Psoas muscle (tissue), 8 donors: ENCODE results near the gene ZNF764. TPM values are rescaled to one million over a fixed set of nuclear protein-coding genes. Genes with fewer than 3 reads are reported as not detected.
A peak's percentile ranks its signal among the peaks of the same experiment; 100 is the strongest.
"Not testable (repeated sequence)": the region's sequence is repeated elsewhere in the genome, so short reads cannot be mapped to it uniquely, and the experiment has no call there.

Experiments
- ATAC-seq, 4 donors: fragments of 200-7000 bp; cut with Tn5 transposase; one replicate each; pipeline ENCODE4 v1.9.1; 2020; ENCODE audit warnings: moderate library complexity in 3 of 4, mild to moderate bottlenecking in 2 of 4
- DNase-seq, 2 donors: peaks; one replicate each; pipeline ENCODE4 v3.0.0-alpha.2; 2020
- H3K27ac ChIP-seq: fragments of 200-600 bp; one replicate; pipeline ENCODE4 v1.8.0; 2022
- H3K27me3 ChIP-seq, 3 donors: fragments of 200-600 bp in 1 of 3; one replicate each; pipeline versions ENCODE4 v1.6.1 to v1.8.0; 2013 to 2022; ENCODE audit warnings: low read length in 2 of 3, mild to moderate bottlenecking in 2 of 3, moderate library complexity in 1 of 3; ENCODE audit not compliant: insufficient read depth in 3 of 3
- H3K36me3 ChIP-seq, 2 donors: fragments of 200-600 bp in 1 of 2; one replicate each; pipeline versions ENCODE4 v1.6.1 to v1.8.0; 2013 to 2022; ENCODE audit warnings: low read depth in 1 of 2, mild to moderate bottlenecking in 1 of 2, moderate library complexity in 1 of 2; ENCODE audit not compliant: insufficient read depth in 1 of 2
- H3K4me1 ChIP-seq: fragments of 200-600 bp; one replicate; pipeline ENCODE4 v1.8.0; 2022
- H3K4me3 ChIP-seq: fragments of 200-600 bp; one replicate; pipeline ENCODE4 v1.8.0; 2022; ENCODE audit warnings: mild to moderate bottlenecking
- H3K9me3 ChIP-seq: fragments of 200-600 bp; one replicate; pipeline ENCODE4 v1.8.0; 2022
- WGBS, 3 donors: extraction: QIAGEN DNeasy Blood & Tissue Kit; methylation state at CpG; one replicate each; pipeline versions ENCODE4 v1.1.6 to v1.1.7; 2013; 5-methylcytosine and 5-hydroxymethylcytosine counted together
- intact Hi-C, 2 donors: fragments of 100-400 bp; cut with DNase I; formaldehyde crosslinking; loops; one replicate each; pipeline versions ENCODE4 v1.11.0 to v1.14.2; 2022
- polyA plus RNA-seq, 3 donors: library from polyadenylated mRNA; stranded (reverse); fragments of 200-250 nt; gene quantifications; one replicate each; pipeline ENCODE4 v1.2.3, GENCODE V29; 2013
- total RNA-seq, 4 donors: library from RNA; stranded (reverse); fragmentation: NEBNext Ultra II Directional in 2 of 4; extraction: Animal tissue kit (Norgen Biotek cat#: 25700) in 2 of 4; gene quantifications; one replicate each; pipeline versions ENCODE4 v1.2.1 to v1.2.4, GENCODE V29; 2021 to 2023
- TF ChIP-seq, protein P1 (sequence below): fragments of 200-600 bp; IDR thresholded peaks from one replicate; pipeline ENCODE4 v1.8.0; 2022; ENCODE audit warnings: antibody characterized with exemption
- donor health status: healthy with polysubstance abuse.
- donor health status: DM: no; HTN: no; CAD: no; lungs with moderate emphysema.
- donor health status: Bipolar disorder and iron deficiency.
- donor health status: healthy.
- donor health status: DM: yes; HTN: yes; CAD: no.
- donor health status: DM: no; HTN: no; CAD: no.
- donor health status: DM: no; HTN: no; CAD: no.
- donor health status: DM: yes; HTN: yes; CAD: no.

The ZNF764 gene
- total and polyA plus RNA-seq, 7 donors: 1.9 to 8.7 (median 5.1) TPM

DNA sequence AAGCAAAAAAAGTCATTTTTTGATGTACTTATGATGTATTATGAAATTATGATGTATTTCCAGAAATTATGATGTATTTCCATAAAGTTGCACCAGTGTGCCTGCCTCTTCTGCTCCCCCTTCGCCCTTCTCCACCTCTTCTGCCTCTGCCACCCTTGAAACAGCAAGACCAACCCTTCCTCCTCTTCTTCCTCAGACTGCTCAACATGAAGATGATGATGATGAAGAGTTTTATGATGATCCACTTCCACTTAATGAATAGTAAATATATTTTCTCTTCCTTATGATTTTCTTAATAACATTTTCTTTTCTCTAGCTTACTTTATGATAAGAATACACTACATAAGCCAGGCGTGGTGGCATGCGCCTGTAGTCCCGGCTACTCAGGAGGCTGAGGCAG lies 34.7 kb upstream of the ZNF764 start:
- intact Hi-C loops: no loop called here
- TF ChIP-seq, protein P1, sequence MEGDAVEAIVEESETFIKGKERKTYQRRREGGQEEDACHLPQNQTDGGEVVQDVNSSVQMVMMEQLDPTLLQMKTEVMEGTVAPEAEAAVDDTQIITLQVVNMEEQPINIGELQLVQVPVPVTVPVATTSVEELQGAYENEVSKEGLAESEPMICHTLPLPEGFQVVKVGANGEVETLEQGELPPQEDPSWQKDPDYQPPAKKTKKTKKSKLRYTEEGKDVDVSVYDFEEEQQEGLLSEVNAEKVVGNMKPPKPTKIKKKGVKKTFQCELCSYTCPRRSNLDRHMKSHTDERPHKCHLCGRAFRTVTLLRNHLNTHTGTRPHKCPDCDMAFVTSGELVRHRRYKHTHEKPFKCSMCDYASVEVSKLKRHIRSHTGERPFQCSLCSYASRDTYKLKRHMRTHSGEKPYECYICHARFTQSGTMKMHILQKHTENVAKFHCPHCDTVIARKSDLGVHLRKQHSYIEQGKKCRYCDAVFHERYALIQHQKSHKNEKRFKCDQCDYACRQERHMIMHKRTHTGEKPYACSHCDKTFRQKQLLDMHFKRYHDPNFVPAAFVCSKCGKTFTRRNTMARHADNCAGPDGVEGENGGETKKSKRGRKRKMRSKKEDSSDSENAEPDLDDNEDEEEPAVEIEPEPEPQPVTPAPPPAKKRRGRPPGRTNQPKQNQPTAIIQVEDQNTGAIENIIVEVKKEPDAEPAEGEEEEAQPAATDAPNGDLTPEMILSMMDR: no peak
- ATAC-seq (no peak), DNase-seq (no peak)
- Histone ChIP-seq H3K36me3 (peaks cover 0 to 4% of the 10 kb centered on the region in 2 donors), H3K4me3 (no peak overlapping the region), H3K27me3 (no peaks in the 10 kb centered on the region), H3K9me3 (no peaks in the 10 kb centered on the region), H3K27ac (no peak overlapping the region), H3K4me1 (no peaks in the 10 kb centered on the region)
- 95 to 98% (median 97%) methylated on average over 4 of the region's 4 CpGs for WGBS, 3 donors

- WGBS, 3 donors: 96% methylated on average over 9 of the region's 9 CpGs
- H3K27ac ChIP-seq, intact Hi-C loops, DNase-seq, H3K27me3 ChIP-seq, H3K4me1 ChIP-seq, H3K9me3 ChIP-seq, H3K36me3 ChIP-seq, H3K4me3 ChIP-seq, ATAC-seq: not testable (repeated sequence)
Measured at GRCh38 chr16:30590869-30591268, 32.7 kb upstream of the ZNF764 start.

GRCh38 chr16:30589582-30589981 lies 31.4 kb upstream of the ZNF764 start:
- WGBS, 3 donors: 94 to 98% (median 95%) methylated on average over 2 of the region's 2 CpGs
- H3K36me3 ChIP-seq, H3K27ac ChIP-seq, DNase-seq, H3K27me3 ChIP-seq, H3K4me3 ChIP-seq, ATAC-seq, H3K4me1 ChIP-seq, H3K9me3 ChIP-seq: not testable (repeated sequence)
- intact Hi-C loops: loop anchor here in 1 of 2 donors (5.0 kb wide), 1 partner anchor 43 kb away; no protein-coding TSS in a partner anchor

DNA sequence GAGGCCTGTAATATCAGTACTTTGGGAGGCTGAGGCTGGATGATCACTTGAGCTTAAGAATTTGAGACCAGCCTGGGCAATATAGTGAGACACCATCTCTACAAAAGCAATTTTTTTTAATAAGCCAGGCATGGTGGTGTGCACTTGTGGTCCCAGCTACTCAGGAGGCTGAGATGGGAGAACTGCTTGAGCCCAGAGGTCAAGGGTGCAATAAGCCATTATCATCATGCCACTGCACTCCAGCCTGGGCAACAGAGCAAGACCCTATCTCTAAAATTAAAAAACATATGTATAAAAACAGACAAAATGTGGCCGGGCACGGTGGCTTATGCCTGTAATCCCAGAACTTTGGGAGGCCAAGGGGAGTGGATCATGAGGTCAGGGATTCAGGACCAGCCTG lies 30.5 kb upstream of the ZNF764 start:
- no peak overlapping the region for H3K27ac ChIP-seq
- no peak for ATAC-seq
- no peak for DNase-seq
- no peaks in the 10 kb centered on the region for H3K9me3 ChIP-seq
- H3K36me3 ChIP-seq: peaks cover 0 to 14% of the 10 kb centered on the region in 2 donors
- H3K4me1 ChIP-seq: peaks cover 11% of the 10 kb centered on the region
- 81 to 89% (median 84%) methylated on average over 2 of the region's 2 CpGs for WGBS, 3 donors
- intact Hi-C loops: loop anchor here in 1 of 2 donors (5.0 kb wide), 1 partner anchor 44 kb away; no protein-coding TSS in a partner anchor
- no peak overlapping the region for H3K4me3 ChIP-seq
- no peaks in the 10 kb centered on the region for H3K27me3 ChIP-seq
- TF ChIP-seq, protein P1: no peak

GRCh38 chr16:30585400-30586191 lies 27.4 kb upstream of the ZNF764 start, which contains the start of gene ZNF785:
ZNF785 (minus strand) TSS chr16:30585697; CDS start chr16:30585611, 86 bp downstream.
- peak within 1 kb of the TSS; percentile 87 for H3K27ac ChIP-seq
- ATAC-seq (peak; percentile 99 to 100 (median 100)), DNase-seq (peak; percentile 96 to 97)
- peaks cover 7 to 45% of the 10 kb centered on the region in 2 donors for H3K36me3 ChIP-seq
- intact Hi-C loops: loop anchor here in 1 of 2 donors (1.0 to 5.0 kb wide), 3 partner anchors 27 to 51 kb away; partner anchors contain the start of genes ZNF747 and ZNF764
- 0 to 1% (median 1%) methylated on average over 46 to 50 of the region's 50 CpGs for WGBS, 3 donors
- TF ChIP-seq, protein P1: peak; percentile 10
- no peaks in the 10 kb centered on the region for H3K9me3 ChIP-seq
- H3K4me3 ChIP-seq: peak within 1 kb of the TSS; percentile 81
- H3K27me3 ChIP-seq: no peaks in the 10 kb centered on the region
- peaks cover 11% of the 10 kb centered on the region for H3K4me1 ChIP-seq
